Gastroesophageal sphincter (tissue), 3 donors: ENCODE data around the gene MEG3.

ENCODE experiments used
- EP300 ChIP-seq: sonication (generic); formaldehyde crosslinking; IDR thresholded peaks from one replicate; pipeline ENCODE4 v1.6.1; 2017; ENCODE audit warnings: antibody characterized with exemption, mild to moderate bottlenecking
- POLR2A ChIP-seq, 2 donors: fragments of 450-650 bp; IDR thresholded peaks; one replicate each; pipeline ENCODE4 v1.6.1; 2017; ENCODE audit warnings: antibody characterized with exemption in 2 of 2, mild to moderate bottlenecking in 2 of 2, moderate library complexity in 1 of 2
- POLR2AphosphoS5 ChIP-seq: sonication (generic); formaldehyde crosslinking; IDR thresholded peaks from one replicate; pipeline ENCODE4 v1.6.1; 2017; ENCODE audit warnings: antibody characterized with exemption
- TF ChIP-seq, protein P1 (sequence below), 4 experiments: fragments of 200-600 bp in 2 of 4; fragments of 450-650 bp in 2 of 4; sonication (generic) in 1 of 4; IDR thresholded peaks; one replicate each; pipeline ENCODE4 v1.5.1; 2017 to 2019; ENCODE audit warnings: antibody characterized with exemption in 4 of 4, mild to moderate bottlenecking in 2 of 4, moderate library complexity in 2 of 4

GRCh38 chr14:100827101-100828021 is 1.4 kb downstream of the MEG3 start:
- TF ChIP-seq, protein P1, sequence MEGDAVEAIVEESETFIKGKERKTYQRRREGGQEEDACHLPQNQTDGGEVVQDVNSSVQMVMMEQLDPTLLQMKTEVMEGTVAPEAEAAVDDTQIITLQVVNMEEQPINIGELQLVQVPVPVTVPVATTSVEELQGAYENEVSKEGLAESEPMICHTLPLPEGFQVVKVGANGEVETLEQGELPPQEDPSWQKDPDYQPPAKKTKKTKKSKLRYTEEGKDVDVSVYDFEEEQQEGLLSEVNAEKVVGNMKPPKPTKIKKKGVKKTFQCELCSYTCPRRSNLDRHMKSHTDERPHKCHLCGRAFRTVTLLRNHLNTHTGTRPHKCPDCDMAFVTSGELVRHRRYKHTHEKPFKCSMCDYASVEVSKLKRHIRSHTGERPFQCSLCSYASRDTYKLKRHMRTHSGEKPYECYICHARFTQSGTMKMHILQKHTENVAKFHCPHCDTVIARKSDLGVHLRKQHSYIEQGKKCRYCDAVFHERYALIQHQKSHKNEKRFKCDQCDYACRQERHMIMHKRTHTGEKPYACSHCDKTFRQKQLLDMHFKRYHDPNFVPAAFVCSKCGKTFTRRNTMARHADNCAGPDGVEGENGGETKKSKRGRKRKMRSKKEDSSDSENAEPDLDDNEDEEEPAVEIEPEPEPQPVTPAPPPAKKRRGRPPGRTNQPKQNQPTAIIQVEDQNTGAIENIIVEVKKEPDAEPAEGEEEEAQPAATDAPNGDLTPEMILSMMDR (IDR thresholded peaks at IDR 0.05): peak in 2 of 4 experiments; percentile 17 to 50
- no peak for TF ChIP-seq POLR2AphosphoS5
- TF ChIP-seq POLR2A (IDR thresholded peaks at IDR 0.05): no peak
- no peak for TF ChIP-seq EP300
